GM23338 (cell line): ENCODE data around the gene GCC1. TPM values are rescaled to one million over a fixed set of nuclear protein-coding genes. Genes with fewer than 3 reads are reported as not detected.

Experiments
- ATAC-seq: fragments of 200-7000 bp; cut with Tn5 transposase; 3 replicates; pipeline ENCODE4 v1.9.1; 2020
- DNase-seq: peaks from one replicate; pipeline ENCODE4 v3.0.0-alpha.2; 2015; ENCODE audit warnings: low spot score
- H2AFZ ChIP-seq: fragments of 200-600 bp; sonication (generic); 2 replicates; pipeline ENCODE4 v1.8.0; 2016; ENCODE audit warnings: antibody characterized with exemption, mild to moderate bottlenecking, moderate library complexity
- H3F3A ChIP-seq: fragments of 200-600 bp; sonication (generic); replicated peaks from 2 replicates; pipeline ENCODE4 v1.8.0; 2017; ENCODE audit warnings: antibody characterized with exemption, mixed run types, low read depth
- H3K27ac ChIP-seq: fragments of 200-600 bp; sonication (generic); 2 replicates; pipeline ENCODE4 v1.6.1; 2016; ENCODE audit warnings: low read depth
- H3K27me3 ChIP-seq: fragments of 200-600 bp; sonication (generic); 2 replicates; pipeline ENCODE4 v1.8.0; 2016; ENCODE audit warnings: mild to moderate bottlenecking, mixed run types, moderate library complexity; ENCODE audit not compliant: insufficient read depth
- H3K36me3 ChIP-seq: fragments of 200-600 bp; sonication (generic); 2 replicates; pipeline ENCODE4 v1.8.0; 2016; ENCODE audit warnings: mild to moderate bottlenecking; ENCODE audit not compliant: insufficient read depth
- H3K4me1 ChIP-seq: fragments of 200-600 bp; sonication (generic); 2 replicates; pipeline ENCODE4 v1.8.0; 2016; ENCODE audit warnings: mild to moderate bottlenecking, moderate library complexity; ENCODE audit not compliant: insufficient read depth
- H3K4me2 ChIP-seq: fragments of 200-600 bp; sonication (generic); 2 replicates; pipeline ENCODE4 v1.7.1; 2017; ENCODE audit warnings: mixed run types
- H3K4me3 ChIP-seq: fragments of 200-600 bp; sonication (generic); 2 replicates; pipeline ENCODE4 v1.6.1; 2016; ENCODE audit warnings: mixed run types
- H3K79me2 ChIP-seq: fragments of 200-600 bp; sonication (generic); replicated peaks from 2 replicates; pipeline ENCODE4 v1.8.0; 2017; ENCODE audit warnings: mild to moderate bottlenecking; ENCODE audit not compliant: insufficient read depth
- H3K9me2 ChIP-seq: fragments of 200-600 bp; sonication (generic); 2 replicates; pipeline ENCODE4 v1.8.0; 2017; ENCODE audit not compliant: insufficient read depth
- H4K20me1 ChIP-seq: fragments of 200-600 bp; sonication (generic); replicated peaks from 2 replicates; pipeline ENCODE4 v1.8.0; 2017; ENCODE audit warnings: mild to moderate bottlenecking; ENCODE audit not compliant: insufficient read depth
- H3K27ac Mint-ChIP-seq: 2 replicates; pipeline ENCODE4 v1.8.0; 2020; ENCODE audit warnings: inconsistent platforms, mild to moderate bottlenecking, moderate library complexity, mixed read lengths
- H3K27me3 Mint-ChIP-seq: 3 replicates; pipeline ENCODE4 v1.8.0; 2022; ENCODE audit warnings: low read depth, mild to moderate bottlenecking, moderate library complexity, mixed read lengths, inconsistent platforms; ENCODE audit not compliant: insufficient read depth, poor library complexity
- H3K36me3 Mint-ChIP-seq: 3 replicates; pipeline ENCODE4 v1.8.0; 2021; ENCODE audit warnings: low read depth, mild to moderate bottlenecking, inconsistent platforms, moderate library complexity, mixed read lengths
- H3K4me1 Mint-ChIP-seq: 3 replicates; pipeline ENCODE4 v1.8.0; 2020; ENCODE audit warnings: mild to moderate bottlenecking, inconsistent platforms, mixed read lengths
- H3K4me3 Mint-ChIP-seq: 3 replicates; pipeline ENCODE4 v1.8.0; 2021; ENCODE audit warnings: moderate library complexity, mild to moderate bottlenecking, inconsistent platforms, mixed read lengths
- H3K9me3 Mint-ChIP-seq: 3 replicates; pipeline ENCODE4 v1.8.0; 2020; ENCODE audit warnings: moderate library complexity, mild to moderate bottlenecking, inconsistent platforms, mixed read lengths
- CREB1 ChIP-seq: fragments of 250-450 bp; sonication (Bioruptor Pico); IDR thresholded peaks from 2 replicates; pipeline ENCODE4 v1.5.0; 2020; ENCODE audit warnings: low read depth, mild to moderate bottlenecking, moderate library complexity
- EZH2phosphoT487 ChIP-seq: fragments of 200-600 bp; sonication (generic); IDR thresholded peaks from one replicate; pipeline ENCODE4 v1.8.1; 2018; ENCODE audit warnings: antibody characterized with exemption; ENCODE audit not compliant: unreplicated experiment
- JUNB ChIP-seq: IDR thresholded peaks from one replicate; pipeline ENCODE4 v1.6.1; 2016; ENCODE audit warnings: antibody characterized with exemption; ENCODE audit not compliant: unreplicated experiment
- NANOG ChIP-seq: IDR thresholded peaks from 2 replicates; pipeline ENCODE4 v1.6.1; 2016; ENCODE audit warnings: antibody characterized with exemption, borderline replicate concordance
- POLR2AphosphoS5 ChIP-seq: IDR thresholded peaks from 2 replicates; pipeline ENCODE4 v1.6.1; 2016; ENCODE audit warnings: antibody characterized with exemption, low read depth
- STAT1 ChIP-seq: IDR thresholded peaks from one replicate; pipeline ENCODE4 v1.6.1; 2016; ENCODE audit warnings: antibody characterized with exemption; ENCODE audit not compliant: unreplicated experiment
- ZNF114 ChIP-seq: fragments of 250-450 bp; sonication (Bioruptor Pico); IDR thresholded peaks from 2 replicates; pipeline ENCODE4 v1.5.0; 2020; ENCODE audit warnings: mild to moderate bottlenecking, moderate library complexity
- ZNF331 ChIP-seq: fragments of 250-450 bp; sonication (Bioruptor Pico); IDR thresholded peaks from 2 replicates; pipeline ENCODE4 v1.5.0; 2020; ENCODE audit warnings: low read depth, mild to moderate bottlenecking, moderate library complexity
- polyA plus RNA-seq: library from polyadenylated mRNA; unstranded; fragments of >200 nt; fragmentation: Nextera tagmentation; extraction: Ambion mirVana; gene quantifications from 2 replicates; pipeline ENCODE4 v1.2.1, GENCODE V29; 2016
- total RNA-seq: library from RNA; depleted of rRNA; stranded (reverse); fragments of >200 nt; shearing (Covaris generic); gene quantifications from 2 replicates; pipeline ENCODE4 v1.2.3, GENCODE V29; 2014
- TF ChIP-seq, protein P1 (sequence below), 2 experiments: fragments of 200-600 bp in 1 of 2; sonication (generic) in 1 of 2; conservative IDR thresholded peaks; 2 replicates each; pipeline versions ENCODE4 v1.5.1 to v1.6.1; 2016 to 2017; ENCODE audit warnings: antibody characterized with exemption in 2 of 2, low read depth in 2 of 2, mild to moderate bottlenecking in 2 of 2, moderate library complexity in 1 of 2
- TF ChIP-seq, protein P2 (sequence below): IDR thresholded peaks from 2 replicates; pipeline ENCODE4 v1.6.1; 2016; ENCODE audit warnings: antibody characterized with exemption
- TF ChIP-seq, protein P3 (sequence below): fragments of 250-450 bp; sonication (Bioruptor Pico); IDR thresholded peaks from 2 replicates; pipeline ENCODE4 v1.5.0; 2020; ENCODE audit warnings: mild to moderate bottlenecking, moderate library complexity
- TF ChIP-seq, protein P4 (sequence below): IDR thresholded peaks from one replicate; pipeline ENCODE4 v1.6.1; 2018; ENCODE audit warnings: antibody characterized with exemption; ENCODE audit not compliant: unreplicated experiment

The GCC1 gene
- total and polyA plus RNA-seq, 2 experiments from 2014 or later: 3.2 to 17.6 TPM

DNA sequence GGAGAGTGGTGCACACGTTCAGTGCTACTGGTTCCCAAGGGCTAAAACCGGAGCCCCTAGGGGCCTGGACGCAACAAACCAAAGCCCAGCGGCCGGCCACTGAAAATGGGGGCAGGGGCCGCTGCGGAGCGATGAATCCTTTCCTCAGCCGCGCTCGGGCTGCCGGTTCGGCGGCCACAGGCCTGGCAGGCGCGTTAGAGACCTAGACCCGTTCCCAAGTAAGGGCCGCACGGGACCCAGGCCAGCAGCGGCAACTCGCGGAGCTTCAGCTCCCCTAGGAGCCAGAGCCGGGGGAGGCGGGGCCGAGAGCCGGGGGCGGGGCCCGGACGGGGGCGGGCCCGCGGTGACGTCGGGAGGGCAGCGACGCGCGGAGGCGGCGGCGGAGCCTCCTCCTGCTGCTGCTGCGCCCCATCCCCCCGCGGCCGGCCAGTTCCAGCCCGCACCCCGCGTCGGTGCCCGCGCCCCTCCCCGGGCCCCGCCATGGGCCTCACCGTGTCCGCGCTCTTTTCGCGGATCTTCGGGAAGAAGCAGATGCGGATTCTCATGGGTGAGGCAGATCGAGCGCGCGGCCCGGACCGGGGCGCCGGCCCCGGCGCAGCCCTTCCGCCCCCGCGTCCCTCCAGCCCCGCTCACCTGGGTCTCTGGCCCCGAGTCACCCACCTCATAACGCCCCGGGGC is 2.8 kb upstream of the GCC1 start, which contains the start of gene ARF5:
Gene ARF5 (plus strand): TSS at position 393 of the 678 bp plus-strand sequence. CDS start 88 bp downstream, at position 481.
- peaks cover 26% of the 10 kb centered on the region for H3K4me1 Mint-ChIP-seq
- peak within 1 kb of the TSS; percentile 93 for H3K27ac Mint-ChIP-seq
- Histone ChIP-seq H3K4me3 (peak within 1 kb of the TSS; percentile 97), H3K9me2 (no peaks in the 10 kb centered on the region), H3F3A (peaks cover 8% of the 10 kb centered on the region), H3K4me2 (peak within 1 kb of the TSS; percentile 98), H2AFZ (peak within 1 kb of the TSS; percentile 99), H3K27me3 (peaks cover 24% of the 10 kb centered on the region), H3K27ac (peak within 1 kb of the TSS; percentile 76; the same call in 1 of the 2 replicates), H3K4me1 (peaks cover 27% of the 10 kb centered on the region), H4K20me1 (peaks cover 24% of the 10 kb centered on the region), H3K79me2 (peaks cover 31% of the 10 kb centered on the region), H3K36me3 (peaks cover 10% of the 10 kb centered on the region)
- no peaks in the 10 kb centered on the region; the same call in 2 of the 3 replicates for H3K9me3 Mint-ChIP-seq
- ATAC-seq: peak; percentile 69
- H3K27me3 Mint-ChIP-seq: peaks cover 35% of the 10 kb centered on the region
- H3K4me3 Mint-ChIP-seq: peak within 1 kb of the TSS; percentile 90
- peak; percentile 92 for DNase-seq
- TF ChIP-seq EZH2phosphoT487 (no peak), ZNF114 (no peak), POLR2AphosphoS5 (peak; percentile 77), CREB1 (CRISPR knock-in tag) (peak; percentile 90), ZNF331 (CRISPR knock-in tag) (no peak), STAT1 (no peak), JUNB (no peak), NANOG (no peak)
- TF ChIP-seq, protein P1, sequence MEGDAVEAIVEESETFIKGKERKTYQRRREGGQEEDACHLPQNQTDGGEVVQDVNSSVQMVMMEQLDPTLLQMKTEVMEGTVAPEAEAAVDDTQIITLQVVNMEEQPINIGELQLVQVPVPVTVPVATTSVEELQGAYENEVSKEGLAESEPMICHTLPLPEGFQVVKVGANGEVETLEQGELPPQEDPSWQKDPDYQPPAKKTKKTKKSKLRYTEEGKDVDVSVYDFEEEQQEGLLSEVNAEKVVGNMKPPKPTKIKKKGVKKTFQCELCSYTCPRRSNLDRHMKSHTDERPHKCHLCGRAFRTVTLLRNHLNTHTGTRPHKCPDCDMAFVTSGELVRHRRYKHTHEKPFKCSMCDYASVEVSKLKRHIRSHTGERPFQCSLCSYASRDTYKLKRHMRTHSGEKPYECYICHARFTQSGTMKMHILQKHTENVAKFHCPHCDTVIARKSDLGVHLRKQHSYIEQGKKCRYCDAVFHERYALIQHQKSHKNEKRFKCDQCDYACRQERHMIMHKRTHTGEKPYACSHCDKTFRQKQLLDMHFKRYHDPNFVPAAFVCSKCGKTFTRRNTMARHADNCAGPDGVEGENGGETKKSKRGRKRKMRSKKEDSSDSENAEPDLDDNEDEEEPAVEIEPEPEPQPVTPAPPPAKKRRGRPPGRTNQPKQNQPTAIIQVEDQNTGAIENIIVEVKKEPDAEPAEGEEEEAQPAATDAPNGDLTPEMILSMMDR (conservative IDR thresholded peaks at IDR 0.05; ENCODE audit: low read depth in 2 of 2): no peak
- TF ChIP-seq, protein P2, sequence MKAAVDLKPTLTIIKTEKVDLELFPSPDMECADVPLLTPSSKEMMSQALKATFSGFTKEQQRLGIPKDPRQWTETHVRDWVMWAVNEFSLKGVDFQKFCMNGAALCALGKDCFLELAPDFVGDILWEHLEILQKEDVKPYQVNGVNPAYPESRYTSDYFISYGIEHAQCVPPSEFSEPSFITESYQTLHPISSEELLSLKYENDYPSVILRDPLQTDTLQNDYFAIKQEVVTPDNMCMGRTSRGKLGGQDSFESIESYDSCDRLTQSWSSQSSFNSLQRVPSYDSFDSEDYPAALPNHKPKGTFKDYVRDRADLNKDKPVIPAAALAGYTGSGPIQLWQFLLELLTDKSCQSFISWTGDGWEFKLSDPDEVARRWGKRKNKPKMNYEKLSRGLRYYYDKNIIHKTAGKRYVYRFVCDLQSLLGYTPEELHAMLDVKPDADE: no peak
- TF ChIP-seq, protein P3, sequence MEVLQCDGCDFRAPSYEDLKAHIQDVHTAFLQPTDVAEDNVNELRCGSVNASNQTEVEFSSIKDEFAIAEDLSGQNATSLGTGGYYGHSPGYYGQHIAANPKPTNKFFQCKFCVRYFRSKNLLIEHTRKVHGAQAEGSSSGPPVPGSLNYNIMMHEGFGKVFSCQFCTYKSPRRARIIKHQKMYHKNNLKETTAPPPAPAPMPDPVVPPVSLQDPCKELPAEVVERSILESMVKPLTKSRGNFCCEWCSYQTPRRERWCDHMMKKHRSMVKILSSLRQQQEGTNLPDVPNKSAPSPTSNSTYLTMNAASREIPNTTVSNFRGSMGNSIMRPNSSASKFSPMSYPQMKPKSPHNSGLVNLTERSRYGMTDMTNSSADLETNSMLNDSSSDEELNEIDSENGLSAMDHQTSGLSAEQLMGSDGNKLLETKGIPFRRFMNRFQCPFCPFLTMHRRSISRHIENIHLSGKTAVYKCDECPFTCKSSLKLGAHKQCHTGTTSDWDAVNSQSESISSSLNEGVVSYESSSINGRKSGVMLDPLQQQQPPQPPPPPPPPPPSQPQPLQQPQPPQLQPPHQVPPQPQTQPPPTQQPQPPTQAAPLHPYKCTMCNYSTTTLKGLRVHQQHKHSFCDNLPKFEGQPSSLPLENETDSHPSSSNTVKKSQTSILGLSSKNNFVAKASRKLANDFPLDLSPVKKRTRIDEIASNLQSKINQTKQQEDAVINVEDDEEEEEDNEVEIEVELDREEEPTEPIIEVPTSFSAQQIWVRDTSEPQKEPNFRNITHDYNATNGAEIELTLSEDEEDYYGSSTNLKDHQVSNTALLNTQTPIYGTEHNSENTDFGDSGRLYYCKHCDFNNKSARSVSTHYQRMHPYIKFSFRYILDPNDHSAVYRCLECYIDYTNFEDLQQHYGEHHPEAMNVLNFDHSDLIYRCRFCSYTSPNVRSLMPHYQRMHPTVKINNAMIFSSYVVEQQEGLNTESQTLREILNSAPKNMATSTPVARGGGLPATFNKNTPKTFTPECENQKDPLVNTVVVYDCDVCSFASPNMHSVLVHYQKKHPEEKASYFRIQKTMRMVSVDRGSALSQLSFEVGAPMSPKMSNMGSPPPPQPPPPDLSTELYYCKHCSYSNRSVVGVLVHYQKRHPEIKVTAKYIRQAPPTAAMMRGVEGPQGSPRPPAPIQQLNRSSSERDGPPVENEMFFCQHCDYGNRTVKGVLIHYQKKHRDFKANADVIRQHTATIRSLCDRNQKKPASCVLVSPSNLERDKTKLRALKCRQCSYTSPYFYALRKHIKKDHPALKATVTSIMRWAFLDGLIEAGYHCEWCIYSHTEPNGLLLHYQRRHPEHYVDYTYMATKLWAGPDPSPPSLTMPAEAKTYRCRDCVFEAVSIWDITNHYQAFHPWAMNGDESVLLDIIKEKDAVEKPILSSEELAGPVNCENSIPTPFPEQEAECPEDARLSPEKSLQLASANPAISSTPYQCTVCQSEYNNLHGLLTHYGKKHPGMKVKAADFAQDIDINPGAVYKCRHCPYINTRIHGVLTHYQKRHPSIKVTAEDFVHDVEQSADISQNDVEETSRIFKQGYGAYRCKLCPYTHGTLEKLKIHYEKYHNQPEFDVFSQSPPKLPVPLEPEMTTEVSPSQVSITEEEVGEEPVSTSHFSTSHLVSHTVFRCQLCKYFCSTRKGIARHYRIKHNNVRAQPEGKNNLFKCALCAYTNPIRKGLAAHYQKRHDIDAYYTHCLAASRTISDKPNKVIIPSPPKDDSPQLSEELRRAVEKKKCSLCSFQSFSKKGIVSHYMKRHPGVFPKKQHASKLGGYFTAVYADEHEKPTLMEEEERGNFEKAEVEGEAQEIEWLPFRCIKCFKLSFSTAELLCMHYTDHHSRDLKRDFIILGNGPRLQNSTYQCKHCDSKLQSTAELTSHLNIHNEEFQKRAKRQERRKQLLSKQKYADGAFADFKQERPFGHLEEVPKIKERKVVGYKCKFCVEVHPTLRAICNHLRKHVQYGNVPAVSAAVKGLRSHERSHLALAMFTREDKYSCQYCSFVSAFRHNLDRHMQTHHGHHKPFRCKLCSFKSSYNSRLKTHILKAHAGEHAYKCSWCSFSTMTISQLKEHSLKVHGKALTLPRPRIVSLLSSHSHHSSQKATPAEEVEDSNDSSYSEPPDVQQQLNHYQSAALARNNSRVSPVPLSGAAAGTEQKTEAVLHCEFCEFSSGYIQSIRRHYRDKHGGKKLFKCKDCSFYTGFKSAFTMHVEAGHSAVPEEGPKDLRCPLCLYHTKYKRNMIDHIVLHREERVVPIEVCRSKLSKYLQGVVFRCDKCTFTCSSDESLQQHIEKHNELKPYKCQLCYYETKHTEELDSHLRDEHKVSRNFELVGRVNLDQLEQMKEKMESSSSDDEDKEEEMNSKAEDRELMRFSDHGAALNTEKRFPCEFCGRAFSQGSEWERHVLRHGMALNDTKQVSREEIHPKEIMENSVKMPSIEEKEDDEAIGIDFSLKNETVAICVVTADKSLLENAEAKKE (CRISPR knock-in tag): no peak
- TF ChIP-seq, protein P4, sequence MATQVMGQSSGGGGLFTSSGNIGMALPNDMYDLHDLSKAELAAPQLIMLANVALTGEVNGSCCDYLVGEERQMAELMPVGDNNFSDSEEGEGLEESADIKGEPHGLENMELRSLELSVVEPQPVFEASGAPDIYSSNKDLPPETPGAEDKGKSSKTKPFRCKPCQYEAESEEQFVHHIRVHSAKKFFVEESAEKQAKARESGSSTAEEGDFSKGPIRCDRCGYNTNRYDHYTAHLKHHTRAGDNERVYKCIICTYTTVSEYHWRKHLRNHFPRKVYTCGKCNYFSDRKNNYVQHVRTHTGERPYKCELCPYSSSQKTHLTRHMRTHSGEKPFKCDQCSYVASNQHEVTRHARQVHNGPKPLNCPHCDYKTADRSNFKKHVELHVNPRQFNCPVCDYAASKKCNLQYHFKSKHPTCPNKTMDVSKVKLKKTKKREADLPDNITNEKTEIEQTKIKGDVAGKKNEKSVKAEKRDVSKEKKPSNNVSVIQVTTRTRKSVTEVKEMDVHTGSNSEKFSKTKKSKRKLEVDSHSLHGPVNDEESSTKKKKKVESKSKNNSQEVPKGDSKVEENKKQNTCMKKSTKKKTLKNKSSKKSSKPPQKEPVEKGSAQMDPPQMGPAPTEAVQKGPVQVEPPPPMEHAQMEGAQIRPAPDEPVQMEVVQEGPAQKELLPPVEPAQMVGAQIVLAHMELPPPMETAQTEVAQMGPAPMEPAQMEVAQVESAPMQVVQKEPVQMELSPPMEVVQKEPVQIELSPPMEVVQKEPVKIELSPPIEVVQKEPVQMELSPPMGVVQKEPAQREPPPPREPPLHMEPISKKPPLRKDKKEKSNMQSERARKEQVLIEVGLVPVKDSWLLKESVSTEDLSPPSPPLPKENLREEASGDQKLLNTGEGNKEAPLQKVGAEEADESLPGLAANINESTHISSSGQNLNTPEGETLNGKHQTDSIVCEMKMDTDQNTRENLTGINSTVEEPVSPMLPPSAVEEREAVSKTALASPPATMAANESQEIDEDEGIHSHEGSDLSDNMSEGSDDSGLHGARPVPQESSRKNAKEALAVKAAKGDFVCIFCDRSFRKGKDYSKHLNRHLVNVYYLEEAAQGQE: no peak
- H3K36me3 Mint-ChIP-seq: peaks cover 32% of the 10 kb centered on the region
